ENCODE results near the gene TMED5. TPM values are rescaled to one million over a fixed set of nuclear protein-coding genes. Genes with fewer than 3 reads are reported as not detected.

The TMED5 gene
- total RNA-seq, 1 experiment from 2014 or later, result 66.1 TPM

- no peaks in the 10 kb centered on the region for H3K9me3 Mint-ChIP-seq (ENCODE audit: low read depth, unreplicated experiment)
- H3K27ac Mint-ChIP-seq (ENCODE audit: unreplicated experiment), result no peak overlapping the region
- CTCF ChIA-PET, result no interaction called here
- H3K4me1 Mint-ChIP-seq (ENCODE audit: low read depth, unreplicated experiment), result no peaks in the 10 kb centered on the region
- H3K27me3 Mint-ChIP-seq (ENCODE audit: unreplicated experiment), result no peaks in the 10 kb centered on the region
- no peak for DNase-seq
- peaks cover 5% of the 10 kb centered on the region for H3K36me3 Mint-ChIP-seq (ENCODE audit: insufficient read depth, unreplicated experiment)
- no peak for TF ChIP-seq CTCF (IDR thresholded peaks at IDR 0.05; ENCODE audit: unreplicated experiment)
- BruUV-seq (replicated peaks), result no TSS peak
- intact Hi-C loops (cut with micrococcal nuclease; ENCODE audit: unreplicated experiment), result no loop called here
- no peak overlapping the region for H3K4me3 Mint-ChIP-seq (ENCODE audit: low read depth, unreplicated experiment)
Observed at GRCh38 chr1:93196591-93196990, 16.4 kb upstream of the TMED5 start.

GRCh38 chr1:93194231-93194990 is 14.2 kb upstream of the TMED5 start:
- Mint-ChIP-seq H3K9me3 (ENCODE audit: low read depth, unreplicated experiment) (no peaks in the 10 kb centered on the region), H3K4me3 (ENCODE audit: low read depth, unreplicated experiment) (no peak overlapping the region), H3K27ac (ENCODE audit: unreplicated experiment) (no peak overlapping the region), H3K36me3 (ENCODE audit: insufficient read depth, unreplicated experiment) (peaks cover 10% of the 10 kb centered on the region), H3K27me3 (ENCODE audit: unreplicated experiment) (no peaks in the 10 kb centered on the region), H3K4me1 (ENCODE audit: low read depth, unreplicated experiment) (no peaks in the 10 kb centered on the region)
- DNase-seq, result no peak
- BruUV-seq (replicated peaks), result no TSS peak
- intact Hi-C loops (cut with micrococcal nuclease; ENCODE audit: unreplicated experiment), result no loop called here
- CTCF ChIA-PET, result no interaction called here
- no peak for TF ChIP-seq CTCF (IDR thresholded peaks at IDR 0.05; ENCODE audit: unreplicated experiment)

- intact Hi-C loops (cut with micrococcal nuclease; ENCODE audit: unreplicated experiment), result no loop called here
- Mint-ChIP-seq H3K36me3 (ENCODE audit: insufficient read depth, unreplicated experiment) (peaks cover 12% of the 10 kb centered on the region), H3K27ac (ENCODE audit: unreplicated experiment) (no peak overlapping the region), H3K4me3 (ENCODE audit: low read depth, unreplicated experiment) (no peak overlapping the region), H3K9me3 (ENCODE audit: low read depth, unreplicated experiment) (no peaks in the 10 kb centered on the region), H3K27me3 (ENCODE audit: unreplicated experiment) (no peaks in the 10 kb centered on the region), H3K4me1 (ENCODE audit: low read depth, unreplicated experiment) (no peaks in the 10 kb centered on the region)
- DNase-seq, result no peak
- no peak for TF ChIP-seq CTCF (IDR thresholded peaks at IDR 0.05; ENCODE audit: unreplicated experiment)
- no TSS peak for BruUV-seq (replicated peaks)
- CTCF ChIA-PET, result no interaction called here
Observed at GRCh38 chr1:93190432-93190831, 10.2 kb upstream of the TMED5 start.

- peaks cover 17% of the 10 kb centered on the region for H3K36me3 Mint-ChIP-seq (ENCODE audit: insufficient read depth, unreplicated experiment)
- no peak overlapping the region for H3K4me3 Mint-ChIP-seq (ENCODE audit: low read depth, unreplicated experiment)
- intact Hi-C loops (cut with micrococcal nuclease; ENCODE audit: unreplicated experiment), result no loop called here
- no peak for TF ChIP-seq CTCF (IDR thresholded peaks at IDR 0.05; ENCODE audit: unreplicated experiment)
- H3K27me3 Mint-ChIP-seq (ENCODE audit: unreplicated experiment), result no peaks in the 10 kb centered on the region
- CTCF ChIA-PET, result no interaction called here
- BruUV-seq (replicated peaks), result no TSS peak
- H3K27ac Mint-ChIP-seq (ENCODE audit: unreplicated experiment), result no peak overlapping the region
- no peaks in the 10 kb centered on the region for H3K9me3 Mint-ChIP-seq (ENCODE audit: low read depth, unreplicated experiment)
- H3K4me1 Mint-ChIP-seq (ENCODE audit: low read depth, unreplicated experiment), result peaks cover 17% of the 10 kb centered on the region
- DNase-seq, result no peak
Observed at GRCh38 chr1:93186667-93187066, 6.5 kb upstream of the TMED5 start.
